GM21576 (cell line): ENCODE data around the gene PRPF6.

Experiments used
- ATAC-seq: cut with Tn5 transposase; IDR thresholded peaks from one replicate; pipeline ENCODE4 v1.9.1; 2021; ENCODE audit warnings: mild to moderate bottlenecking, moderate library complexity; ENCODE audit not compliant: unreplicated experiment

Gene PRPF6

DNA sequence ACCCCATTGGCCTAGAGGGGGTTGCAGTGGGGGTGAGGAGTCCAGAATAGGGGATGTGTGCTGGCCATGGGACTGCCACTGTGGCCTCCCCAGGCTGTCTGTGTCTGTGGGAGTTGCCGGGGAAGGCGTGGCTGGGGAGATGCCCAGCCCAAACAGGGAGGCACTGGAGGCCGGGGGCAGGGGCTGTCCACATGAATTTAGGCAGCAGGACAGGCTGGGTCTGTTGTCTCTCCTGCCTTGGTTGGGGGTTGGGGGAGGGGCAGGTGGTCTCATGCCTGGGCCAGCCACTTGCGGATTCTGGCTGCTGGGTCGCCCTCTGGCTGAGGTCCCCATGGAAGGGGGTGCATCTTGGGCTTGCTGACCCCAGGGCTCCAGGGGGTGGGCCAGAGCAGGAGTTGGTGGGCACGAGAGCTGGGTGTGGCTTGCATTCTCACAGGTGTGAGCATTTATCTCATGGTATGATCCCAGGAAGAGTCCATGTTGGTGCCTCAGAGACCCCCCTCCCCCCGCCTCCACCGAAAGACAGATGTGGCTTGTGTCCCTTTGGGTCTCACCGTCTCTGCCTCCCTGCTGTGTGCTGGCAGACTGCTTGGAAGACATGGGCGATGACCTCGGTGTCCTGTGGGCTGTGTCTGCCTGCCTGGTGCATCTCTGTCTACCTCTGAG, 64.5 kb downstream of the PRPF6 start:
- ATAC-seq: no peak

DNA sequence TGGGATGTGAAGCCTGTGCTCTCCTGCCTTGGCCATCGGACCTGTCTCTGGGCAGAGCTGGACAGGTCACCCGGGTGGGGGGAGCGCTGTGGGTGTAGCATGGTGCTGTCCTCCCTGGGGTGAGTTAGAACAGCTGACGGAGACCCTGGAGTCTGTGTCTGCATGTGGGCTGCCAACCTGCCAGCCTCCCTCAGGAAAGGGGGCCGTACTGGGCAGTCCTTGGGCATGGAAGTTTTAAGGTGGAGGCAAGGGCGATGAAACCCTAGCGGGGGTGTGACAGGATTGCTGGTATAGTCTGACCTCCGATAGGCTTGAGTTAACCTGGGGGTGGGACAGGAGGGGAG, 66.1 kb downstream of the PRPF6 start:
- ATAC-seq: no peak

DNA sequence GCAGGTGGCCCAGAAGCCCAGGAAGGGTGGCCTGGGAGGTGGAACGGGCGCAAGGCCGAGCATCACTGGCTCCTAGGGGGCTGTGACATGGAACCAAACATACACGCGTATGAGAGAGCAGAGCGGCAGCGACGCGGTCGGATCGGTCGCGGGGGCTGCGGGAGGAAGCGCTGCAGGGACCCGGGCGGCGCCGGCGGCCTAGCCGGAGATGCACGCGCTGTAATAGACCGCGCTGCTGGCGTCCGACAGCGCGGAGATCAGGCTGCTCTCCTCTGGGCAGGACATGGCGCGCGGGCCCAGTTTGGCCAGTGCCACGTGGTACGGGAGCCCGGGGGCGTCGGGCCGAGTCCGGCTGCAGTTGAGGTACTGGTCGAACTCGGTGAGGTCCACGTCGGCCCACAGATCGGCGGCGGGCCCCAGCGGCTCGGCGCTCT, 67.1 kb downstream of the PRPF6 start:
- ATAC-seq: no peak

- ATAC-seq: no peak
These were observed 67.6 kb downstream of the PRPF6 start for GRCh38 chr20:64048402-64049044.

GRCh38 chr20:64049060-64049877, 68.3 kb downstream of the PRPF6 start, which contains the start of gene SOX18:
SOX18 (minus strand) TSS chr20:64049639; CDS start chr20:64049516, 123 bp downstream.
- no peak for ATAC-seq

DNA sequence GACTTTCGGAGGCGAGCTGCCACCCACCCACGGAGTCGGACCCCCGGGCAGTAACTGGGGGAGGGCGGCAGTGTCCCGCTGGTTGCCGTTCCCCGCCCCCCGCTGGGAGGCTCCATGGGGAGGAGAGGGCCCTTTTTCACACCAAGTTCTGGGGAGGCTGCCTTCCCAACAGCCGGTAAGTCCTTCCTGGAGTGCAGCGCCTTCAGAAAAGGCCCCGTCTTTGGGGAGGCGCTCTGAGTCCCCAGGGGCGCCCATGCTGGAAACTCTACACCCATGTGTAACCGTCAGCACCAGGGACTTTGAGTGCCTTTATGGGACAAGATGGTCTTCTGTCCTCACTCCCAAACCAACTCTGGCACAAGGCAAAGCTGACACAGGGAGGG, 68.9 kb downstream of the PRPF6 start:
- no peak for ATAC-seq

DNA sequence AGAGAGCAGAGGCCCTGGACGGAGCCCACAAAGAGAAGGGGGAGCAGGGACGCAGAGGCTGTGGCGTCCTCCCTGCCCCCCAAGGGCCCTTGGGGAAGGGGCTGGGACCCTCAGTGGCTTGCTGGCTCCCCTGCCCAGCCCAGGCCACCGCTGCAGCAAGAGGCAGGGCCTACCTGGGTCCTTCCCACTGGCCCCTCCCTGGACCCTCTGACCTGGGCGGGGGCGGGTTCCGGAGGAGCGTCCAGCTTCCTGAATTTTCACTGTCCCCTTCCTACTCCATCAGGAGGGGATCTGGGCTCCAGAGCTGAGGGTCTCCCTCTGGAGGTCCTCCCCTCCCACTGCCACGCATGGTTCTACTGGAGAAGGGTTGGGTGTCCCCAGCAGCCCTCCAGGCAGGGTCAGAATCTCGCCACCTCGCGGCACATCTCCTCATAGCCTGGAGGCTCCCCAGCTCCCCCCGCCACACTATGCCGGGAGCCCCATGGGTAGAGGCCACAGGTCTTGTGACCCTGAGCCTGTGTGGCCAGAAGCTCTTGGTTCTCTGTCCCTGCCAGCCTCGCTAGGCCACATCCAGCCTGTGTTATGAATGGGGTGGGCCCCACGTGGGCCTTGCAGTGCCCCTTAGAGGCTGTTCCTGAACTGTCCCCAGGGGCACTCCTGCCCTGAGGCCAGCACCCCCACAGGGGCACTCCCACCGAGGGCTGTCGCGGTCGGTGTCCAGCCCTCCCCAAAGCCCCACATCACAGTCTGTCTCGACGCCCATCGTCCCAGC, 69.5 kb downstream of the PRPF6 start:
- ATAC-seq: no peak

DNA sequence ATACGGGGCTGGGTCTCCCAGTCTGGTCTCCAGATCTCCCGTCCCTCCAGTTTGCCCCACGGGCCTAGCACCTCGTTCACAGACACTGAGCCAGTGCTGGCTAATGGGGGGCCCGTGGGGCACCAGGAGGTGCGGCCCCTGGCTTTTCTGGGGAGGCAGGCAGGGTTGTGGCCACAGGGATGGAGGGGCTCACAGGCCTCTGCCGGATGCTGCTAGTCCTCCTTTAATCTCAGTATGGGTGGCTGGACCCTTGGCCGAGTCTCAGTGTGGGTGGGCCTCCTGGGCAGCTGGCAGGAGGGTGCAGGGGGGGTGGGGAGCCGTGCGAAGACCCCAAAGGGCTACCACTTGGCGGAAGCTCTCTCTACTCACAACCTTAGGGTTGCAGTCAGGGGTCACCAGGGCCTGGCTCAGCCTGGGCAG, 70.1 kb downstream of the PRPF6 start:
- ATAC-seq: no peak

GRCh38 chr20:64051561-64052325, 70.8 kb downstream of the PRPF6 start:
- ATAC-seq: no peak

- ATAC-seq: no peak
These were observed 71.4 kb downstream of the PRPF6 start for GRCh38 chr20:64052326-64052722.

DNA sequence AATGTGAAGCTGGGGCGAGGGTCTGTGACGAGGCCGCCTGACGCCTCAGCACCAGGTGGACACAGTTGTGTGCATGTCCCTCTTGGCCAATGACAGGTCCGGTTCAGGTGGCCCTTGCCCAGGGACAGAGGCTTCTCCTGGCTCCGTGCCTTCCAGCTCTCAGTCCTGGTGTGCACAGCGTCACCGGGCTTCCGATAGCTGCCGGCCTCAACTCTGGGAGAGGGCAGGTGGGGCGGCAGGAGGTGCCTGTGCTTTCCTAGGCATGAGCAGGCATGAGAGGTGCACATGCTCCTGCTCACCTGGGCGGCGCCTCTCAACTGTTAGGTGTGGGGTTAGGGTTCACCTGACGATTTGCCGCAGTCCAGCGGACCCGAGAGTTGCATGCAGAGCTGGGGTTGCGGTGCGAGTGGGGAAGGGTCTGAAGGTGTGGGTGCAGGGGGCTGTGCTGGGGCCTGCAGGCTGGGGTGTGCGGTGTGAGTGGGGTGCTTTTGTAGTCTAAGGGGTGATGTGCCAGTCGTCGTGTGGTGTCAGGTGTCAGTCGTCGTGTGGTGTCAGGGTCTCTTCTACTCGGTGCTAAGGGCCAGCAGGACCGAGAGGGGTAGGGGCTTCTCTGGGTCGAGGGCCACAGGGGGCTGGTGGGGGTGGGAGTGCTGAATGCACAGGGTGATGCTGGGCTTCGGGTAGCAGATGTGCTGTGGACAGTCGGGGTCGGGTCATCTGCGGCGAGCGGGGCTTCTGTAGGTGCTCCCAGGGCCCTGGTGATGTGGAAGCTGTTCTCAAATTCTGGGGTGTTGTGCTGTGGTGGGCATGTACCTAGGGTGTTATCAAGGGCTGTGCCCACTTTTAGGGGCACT, 72.3 kb downstream of the PRPF6 start:
- ATAC-seq: no peak

DNA sequence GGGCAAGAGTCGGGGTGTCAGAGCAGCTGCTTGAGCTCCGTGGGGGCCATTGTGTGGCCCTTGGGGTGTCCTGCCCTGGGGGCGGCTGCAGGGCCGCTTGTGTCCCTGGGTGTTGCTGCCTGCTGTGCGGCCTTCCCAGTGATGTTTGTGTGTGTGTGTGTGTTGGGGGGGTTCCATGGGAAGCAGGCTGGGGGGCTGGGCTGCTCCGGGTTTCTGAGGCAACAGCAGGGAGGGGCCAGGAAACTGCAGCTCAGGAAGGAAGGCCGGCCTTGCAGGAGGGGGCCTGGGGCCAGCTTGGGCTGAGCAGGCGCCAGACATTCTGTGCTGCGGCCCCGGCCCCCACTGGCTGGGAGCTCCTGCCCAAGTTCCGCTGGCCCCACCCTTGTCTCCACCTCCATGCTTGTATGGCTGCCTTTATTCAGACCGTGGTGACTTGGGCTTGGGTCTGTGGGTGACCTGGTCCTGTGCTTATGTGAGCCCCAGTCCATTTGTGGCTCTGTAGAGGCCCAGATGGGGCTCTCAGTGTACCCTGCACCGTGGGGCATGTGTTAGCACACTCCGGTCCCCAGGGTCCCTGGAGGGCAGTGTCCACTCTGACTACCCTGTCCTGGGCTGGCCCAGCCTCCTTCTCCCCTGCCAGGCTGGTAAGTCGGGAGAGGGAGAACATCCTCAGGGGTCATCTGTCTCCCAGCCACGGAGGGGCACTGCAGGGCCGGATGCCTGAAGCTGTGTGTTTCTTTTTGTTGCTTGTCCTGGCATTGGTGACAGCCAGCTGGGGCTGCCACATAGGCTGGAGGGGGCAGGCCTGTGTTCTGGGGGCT, 73.1 kb downstream of the PRPF6 start:
- no peak for ATAC-seq

DNA sequence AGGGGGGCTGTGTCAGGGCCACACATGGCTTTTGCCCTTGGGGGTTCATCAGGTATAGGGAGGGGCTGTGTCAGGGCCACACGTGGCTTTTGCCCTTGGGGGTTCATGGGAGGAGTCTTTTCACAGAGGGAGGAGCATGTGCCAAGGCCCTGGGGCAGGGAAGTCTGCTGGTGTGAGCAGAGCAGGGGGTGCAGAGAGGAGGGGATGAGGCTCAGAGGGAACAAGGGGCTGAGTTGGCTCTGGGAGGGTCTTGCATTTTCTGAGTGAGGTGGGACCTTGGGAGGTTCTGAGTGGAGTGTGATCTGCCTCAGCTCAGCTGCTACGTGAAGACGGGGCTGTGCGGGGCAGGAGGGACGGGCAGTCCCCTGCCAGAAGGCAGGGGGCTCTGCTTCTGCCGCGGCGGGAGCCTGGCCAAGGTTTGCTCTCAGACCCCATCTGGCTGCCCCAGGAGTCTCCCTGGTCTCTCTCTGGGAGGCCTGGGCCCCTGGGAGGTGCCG, 74.5 kb downstream of the PRPF6 start:
- ATAC-seq: no peak

DNA sequence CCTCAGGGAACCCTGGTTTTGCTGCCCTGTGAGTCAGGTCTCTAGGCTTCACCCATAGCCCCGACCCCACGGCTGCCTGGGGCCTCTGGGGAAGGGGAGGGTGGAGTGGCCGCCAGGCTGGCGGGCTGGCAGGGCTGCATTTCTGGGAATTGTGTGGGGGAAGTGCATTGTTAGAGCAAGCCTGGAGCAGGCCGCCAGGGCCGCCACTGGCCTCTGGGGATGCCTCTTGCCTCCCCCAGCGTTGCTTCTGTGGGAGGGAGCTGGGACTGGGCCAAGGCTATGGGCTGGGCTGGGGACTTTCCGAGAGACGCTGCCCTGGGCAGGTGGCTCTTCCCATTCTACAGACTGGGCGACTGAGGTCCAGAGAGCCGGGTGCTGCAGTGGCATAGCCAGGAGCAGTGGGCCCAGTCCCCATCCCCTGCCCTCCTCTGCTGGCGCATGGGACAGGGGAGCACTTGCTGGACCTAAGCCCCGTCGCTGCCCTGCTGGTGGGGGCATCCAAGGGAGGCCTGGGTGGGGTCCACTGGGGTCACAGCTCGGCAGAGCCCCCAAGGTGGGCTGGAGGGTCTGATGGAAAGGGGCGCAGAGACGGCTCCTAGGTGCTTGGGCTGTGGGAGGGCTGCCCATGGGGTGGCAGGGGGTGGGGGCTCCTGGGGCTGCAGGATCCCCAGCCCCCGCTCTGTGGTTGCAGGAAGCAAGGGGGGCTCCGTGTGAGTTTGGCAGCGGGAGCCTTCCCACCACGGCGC, 75.1 kb downstream of the PRPF6 start:
- ATAC-seq: no peak

GRCh38 chr20:64056639-64056888, 75.6 kb downstream of the PRPF6 start:
- no peak for ATAC-seq

- no peak for ATAC-seq
These were observed 76.1 kb downstream of the PRPF6 start for GRCh38 chr20:64056889-64057627.
